K562 (cell line): Measurements from ENCODE around the gene EIF3K. TPM values are rescaled to one million over a fixed set of nuclear protein-coding genes. Genes with fewer than 3 reads are reported as not detected.

ENCODE experiments used
- CHD1 ChIP-seq: fragments of 200-600 bp; sonication (generic); IDR thresholded peaks from one replicate; pipeline ENCODE4 v1.6.1; 2012; ENCODE audit warnings: mild to moderate bottlenecking, moderate library complexity, low read length, inconsistent platforms
- HLTF ChIP-seq: fragments of 450-650 bp; IDR thresholded peaks from 2 replicates; pipeline ENCODE4 v1.6.1; 2016
- NFIX ChIP-seq: fragments of 250-450 bp; sonication (Bioruptor Pico); IDR thresholded peaks from 2 replicates; pipeline ENCODE4 v1.4.0; 2020; ENCODE audit warnings: low read depth, mild to moderate bottlenecking, moderate library complexity
- PTBP1 ChIP-seq: fragments of 200-400 bp; formaldehyde crosslinking; IDR thresholded peaks from 2 replicates; pipeline ENCODE4 v1.6.1; 2017; ENCODE audit warnings: low read depth, low read length
- ZNF609 ChIP-seq: sonication (generic); formaldehyde crosslinking; IDR thresholded peaks from 2 replicates; pipeline ENCODE4 v1.8.1; 2023; ENCODE audit warnings: missing genetic modification reagents, mild to moderate bottlenecking, borderline replicate concordance
- polyA plus RNA-seq, 8 experiments: library from polyadenylated mRNA; depleted of rRNA in 4 of 8; stranded (reverse) in 5 of 8; unstranded in 3 of 8; fragments of >200 nt; fragmentation: Nextera tagmentation in 2 of 8; fragmentation: Illumina TruSeq in 1 of 8; extraction: Ambion mirVana in 2 of 8; extraction: Trizol in 1 of 8; gene quantifications; 2 replicates each; pipeline versions ENCODE4 v1.2.1 to v1.2.3, GENCODE V29; 2011 to 2014; ENCODE audit warnings: inconsistent platforms in 1 of 8, missing spikeins in 1 of 8
- total RNA-seq, 7 experiments: library from RNA; depleted of rRNA in 6 of 7; stranded (reverse); fragments of >200 nt in 6 of 7; fragmentation: Illumina TruSeq in 2 of 7; extraction: Trizol in 2 of 7; gene quantifications; 2 replicates each; pipeline versions ENCODE4 v1.2.1 to v1.2.3, GENCODE V29; 2011 to 2021; ENCODE audit warnings: low replicate concordance in 1 of 7

Gene EIF3K
- total and polyA plus RNA-seq, 9 of the 15 experiments (the other 6 are each of a cell fraction or from before 2014, with no cell fraction given) = 387 to 1,827 (median 733) TPM

DNA sequence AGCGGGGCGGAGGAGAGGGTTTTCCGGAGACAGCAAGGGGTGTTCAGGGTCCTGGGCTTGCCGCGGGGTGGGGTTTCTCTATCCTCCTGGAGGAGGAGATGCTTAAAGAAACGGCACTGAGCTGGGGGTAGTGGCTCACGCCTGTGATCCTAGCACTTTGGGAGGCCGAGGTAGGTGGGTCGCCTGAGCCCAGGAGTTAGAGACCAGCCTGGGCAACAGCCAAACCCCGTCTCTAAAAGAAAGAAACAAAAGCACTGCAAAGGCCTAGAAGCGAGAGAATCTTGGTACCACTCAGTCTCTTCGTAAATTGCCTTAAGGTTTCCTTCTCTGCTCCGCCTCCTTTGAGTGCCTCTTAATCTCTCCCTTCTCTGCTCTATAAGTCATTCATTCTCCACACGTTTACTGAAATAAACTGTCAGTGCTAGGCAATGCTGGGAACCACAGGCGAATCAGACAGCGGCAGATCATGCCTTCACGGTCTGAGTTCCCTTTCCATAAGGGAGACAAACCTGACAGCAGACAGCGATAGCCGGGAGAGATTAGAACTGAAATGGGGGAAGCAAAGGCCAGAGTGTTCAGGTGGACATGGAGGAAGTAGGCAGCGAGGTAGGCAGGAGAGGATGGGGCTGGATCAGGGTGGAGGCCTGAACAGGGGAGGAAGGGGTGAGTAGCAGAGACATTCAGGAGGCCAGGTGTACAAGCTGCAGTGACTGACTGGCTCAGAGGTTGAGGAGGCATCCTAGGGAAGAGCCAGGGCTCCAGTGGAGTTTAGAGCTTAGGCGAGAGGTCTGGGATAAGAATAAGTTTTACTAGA, 580 bp downstream of the EIF3K start (continued):
- TF ChIP-seq ZNF609 (CRISPR knock-in tag) = no peak
- TF ChIP-seq NFIX (CRISPR knock-in tag) = no peak
- 0 out of 2 replicates have a peak, but pooled peaks have one; percentile 29 for TF ChIP-seq HLTF
- TF ChIP-seq PTBP1 = no peak
- TF ChIP-seq CHD1 = peak; percentile 65
